Mesangial cell (primary cell): ENCODE measurements around the gene C5orf24. TPM values are rescaled to one million over a fixed set of nuclear protein-coding genes. Genes with fewer than 3 reads are reported as not detected.

ENCODE experiments used
- total RNA-seq: library from RNA; depleted of rRNA; stranded (reverse); fragments of >200 nt; gene quantifications from 2 replicates; pipeline ENCODE4 v1.2.3, GENCODE V29; 2015

The C5orf24 gene
- 33.7 and 41.2 TPM in 2 replicates for total RNA-seq

GRCh38 chr5:134845852-134846640, at the start of gene C5orf24:
Gene C5orf24, plus strand, starts transcription at chr5:134845968. Its CDS starts 8,933 bp downstream, at chr5:134854901.

GRCh38 chr5:134873987-134874830, 28.4 kb downstream of the C5orf24 start, which contains the start of gene TXNDC15:
Gene TXNDC15, plus strand, starts transcription at chr5:134874371. Its CDS starts 57 bp downstream, at chr5:134874428.

GRCh38 chr5:134904610-134905245, 59.0 kb downstream of the C5orf24 start, which contains the start of gene PCBD2:
Gene PCBD2, plus strand, starts transcription at chr5:134905131. Its CDS starts 9 bp downstream, at chr5:134905140.

Other genes with a start within 250 kb of the C5orf24 start
- gene SAR1B, start 213.1 kb upstream of the C5orf24 start, total RNA-seq, result 14.5 and 18.9 TPM in 2 replicates
- gene SEC24A, start 197.2 kb upstream of the C5orf24 start, total RNA-seq, result 10.3 and 12.2 TPM in 2 replicates
- gene CAMLG, start 107.4 kb upstream of the C5orf24 start, total RNA-seq, result 12.9 and 27.9 TPM in 2 replicates
- gene DDX46, start 87.2 kb upstream of the C5orf24 start, total RNA-seq, result 8.6 and 17.3 TPM in 2 replicates
- gene TXNDC15, start 28.4 kb downstream of the C5orf24 start, total RNA-seq, result 70.5 and 81.6 TPM in 2 replicates
- 6.2 and 7.5 TPM in 2 replicates for gene PCBD2, start 59.2 kb downstream of the C5orf24 start, total RNA-seq
- 0.13 and 0.16 TPM in 2 replicates for gene CATSPER3, start 121.9 kb downstream of the C5orf24 start, total RNA-seq
- gene PITX1, start 188.3 kb downstream of the C5orf24 start, total RNA-seq, result under 0.01 TPM in 1 of 2 replicates, not detected in the other